HepG2 (cell line): ENCODE data around the gene ZNF22.

Experiments
- DPF2 ChIP-seq: sonication (generic); formaldehyde crosslinking; IDR thresholded peaks from 2 replicates; pipeline ENCODE4 v1.4.0; 2020; ENCODE audit warnings: mild to moderate bottlenecking, low read depth, missing genetic modification reagents, borderline replicate concordance
- POLR2AphosphoS2 ChIP-seq: IDR thresholded peaks from 2 replicates; pipeline ENCODE4 v1.6.1; 2011; ENCODE audit warnings: low read depth, low read length, improper control_type of control experiment
- ZNF629 ChIP-seq: sonication (generic); formaldehyde crosslinking; conservative IDR thresholded peaks from 2 replicates; pipeline ENCODE4 v1.5.0; 2020; ENCODE audit warnings: missing genetic modification reagents
- ZSCAN31 ChIP-seq: sonication (generic); formaldehyde crosslinking; IDR thresholded peaks from 2 replicates; pipeline ENCODE4 v1.5.0; 2020; ENCODE audit warnings: low read depth, mild to moderate bottlenecking, missing genetic modification reagents
- TF ChIP-seq, protein P1 (sequence below): sonication (generic); formaldehyde crosslinking; IDR thresholded peaks from 2 replicates; pipeline ENCODE4 v1.5.0; 2020; ENCODE audit warnings: mild to moderate bottlenecking, missing genetic modification reagents, moderate library complexity
- TF ChIP-seq, protein P2 (sequence below): sonication (generic); formaldehyde crosslinking; IDR thresholded peaks from 2 replicates; pipeline ENCODE4 v1.4.0; 2020; ENCODE audit warnings: missing genetic modification reagents
- TF ChIP-seq, protein P3 (sequence below): sonication (generic); formaldehyde crosslinking; IDR thresholded peaks from 2 replicates; pipeline ENCODE4 v1.5.1; 2020; ENCODE audit warnings: mild to moderate bottlenecking, missing genetic modification reagents, moderate library complexity

DNA sequence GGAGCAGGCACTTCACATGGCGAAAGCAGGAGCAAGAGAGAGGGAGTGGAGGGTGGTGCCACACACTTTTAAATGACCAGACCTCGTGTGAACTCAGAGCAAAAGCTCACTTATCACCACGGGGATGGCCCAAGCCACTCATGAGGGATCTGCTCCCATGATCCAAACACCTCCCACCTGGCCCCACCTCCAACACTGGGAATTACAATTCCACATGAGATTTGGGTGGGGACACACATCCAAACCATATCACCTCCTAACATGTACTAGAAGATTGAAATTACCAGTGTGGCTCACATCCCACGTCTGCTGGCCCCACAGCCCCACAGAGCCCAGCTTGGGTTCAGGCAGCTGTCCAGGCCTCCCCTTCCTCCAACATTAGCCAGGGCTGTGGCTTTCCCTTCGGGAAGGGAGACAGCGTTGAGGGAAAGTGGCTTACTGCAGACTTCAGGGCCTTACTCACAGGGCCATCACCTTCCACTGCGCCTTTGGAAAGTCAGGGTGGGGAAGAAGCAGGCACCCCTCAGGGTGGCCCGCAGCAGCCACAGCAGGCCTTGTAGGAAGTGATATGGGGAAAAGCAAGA, 29.8 kb upstream of the ZNF22 start:
- TF ChIP-seq POLR2AphosphoS2 (no peak), DPF2 (CRISPR knock-in tag) (no peak), ZSCAN31 (CRISPR knock-in tag) (no peak), ZNF629 (CRISPR knock-in tag) (no peak)
- TF ChIP-seq, protein P1, sequence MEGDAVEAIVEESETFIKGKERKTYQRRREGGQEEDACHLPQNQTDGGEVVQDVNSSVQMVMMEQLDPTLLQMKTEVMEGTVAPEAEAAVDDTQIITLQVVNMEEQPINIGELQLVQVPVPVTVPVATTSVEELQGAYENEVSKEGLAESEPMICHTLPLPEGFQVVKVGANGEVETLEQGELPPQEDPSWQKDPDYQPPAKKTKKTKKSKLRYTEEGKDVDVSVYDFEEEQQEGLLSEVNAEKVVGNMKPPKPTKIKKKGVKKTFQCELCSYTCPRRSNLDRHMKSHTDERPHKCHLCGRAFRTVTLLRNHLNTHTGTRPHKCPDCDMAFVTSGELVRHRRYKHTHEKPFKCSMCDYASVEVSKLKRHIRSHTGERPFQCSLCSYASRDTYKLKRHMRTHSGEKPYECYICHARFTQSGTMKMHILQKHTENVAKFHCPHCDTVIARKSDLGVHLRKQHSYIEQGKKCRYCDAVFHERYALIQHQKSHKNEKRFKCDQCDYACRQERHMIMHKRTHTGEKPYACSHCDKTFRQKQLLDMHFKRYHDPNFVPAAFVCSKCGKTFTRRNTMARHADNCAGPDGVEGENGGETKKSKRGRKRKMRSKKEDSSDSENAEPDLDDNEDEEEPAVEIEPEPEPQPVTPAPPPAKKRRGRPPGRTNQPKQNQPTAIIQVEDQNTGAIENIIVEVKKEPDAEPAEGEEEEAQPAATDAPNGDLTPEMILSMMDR (CRISPR knock-in tag): no peak
- TF ChIP-seq, protein P2, sequence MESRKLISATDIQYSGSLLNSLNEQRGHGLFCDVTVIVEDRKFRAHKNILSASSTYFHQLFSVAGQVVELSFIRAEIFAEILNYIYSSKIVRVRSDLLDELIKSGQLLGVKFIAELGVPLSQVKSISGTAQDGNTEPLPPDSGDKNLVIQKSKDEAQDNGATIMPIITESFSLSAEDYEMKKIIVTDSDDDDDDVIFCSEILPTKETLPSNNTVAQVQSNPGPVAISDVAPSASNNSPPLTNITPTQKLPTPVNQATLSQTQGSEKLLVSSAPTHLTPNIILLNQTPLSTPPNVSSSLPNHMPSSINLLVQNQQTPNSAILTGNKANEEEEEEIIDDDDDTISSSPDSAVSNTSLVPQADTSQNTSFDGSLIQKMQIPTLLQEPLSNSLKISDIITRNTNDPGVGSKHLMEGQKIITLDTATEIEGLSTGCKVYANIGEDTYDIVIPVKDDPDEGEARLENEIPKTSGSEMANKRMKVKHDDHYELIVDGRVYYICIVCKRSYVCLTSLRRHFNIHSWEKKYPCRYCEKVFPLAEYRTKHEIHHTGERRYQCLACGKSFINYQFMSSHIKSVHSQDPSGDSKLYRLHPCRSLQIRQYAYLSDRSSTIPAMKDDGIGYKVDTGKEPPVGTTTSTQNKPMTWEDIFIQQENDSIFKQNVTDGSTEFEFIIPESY (CRISPR knock-in tag): no peak
- TF ChIP-seq, protein P3, sequence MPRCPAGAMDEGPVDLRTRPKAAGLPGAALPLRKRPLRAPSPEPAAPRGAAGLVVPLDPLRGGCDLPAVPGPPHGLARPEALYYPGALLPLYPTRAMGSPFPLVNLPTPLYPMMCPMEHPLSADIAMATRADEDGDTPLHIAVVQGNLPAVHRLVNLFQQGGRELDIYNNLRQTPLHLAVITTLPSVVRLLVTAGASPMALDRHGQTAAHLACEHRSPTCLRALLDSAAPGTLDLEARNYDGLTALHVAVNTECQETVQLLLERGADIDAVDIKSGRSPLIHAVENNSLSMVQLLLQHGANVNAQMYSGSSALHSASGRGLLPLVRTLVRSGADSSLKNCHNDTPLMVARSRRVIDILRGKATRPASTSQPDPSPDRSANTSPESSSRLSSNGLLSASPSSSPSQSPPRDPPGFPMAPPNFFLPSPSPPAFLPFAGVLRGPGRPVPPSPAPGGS (CRISPR knock-in tag): no peak
